Nephron (organoid): ENCODE data around the gene DIAPH2.
"Not testable (repeated sequence)": the region's sequence is repeated elsewhere in the genome, so short reads cannot be mapped to it uniquely, and the experiment has no call there.

ENCODE experiments used
- H3K27ac Mint-ChIP-seq, 3 experiments: 2 replicates each; pipeline ENCODE4 v1.8.0; 2020; ENCODE audit warnings: mixed read lengths in 3 of 3, mild to moderate bottlenecking in 2 of 3, moderate library complexity in 1 of 3
- H3K27me3 Mint-ChIP-seq: 2 replicates; pipeline ENCODE4 v1.8.0; 2021; ENCODE audit warnings: low read depth, mild to moderate bottlenecking, moderate library complexity, mixed read lengths
- H3K36me3 Mint-ChIP-seq: 2 replicates; pipeline ENCODE4 v1.8.0; 2020; ENCODE audit warnings: low read depth, mixed read lengths
- H3K4me1 Mint-ChIP-seq: 2 replicates; pipeline ENCODE4 v1.8.0; 2020; ENCODE audit warnings: mixed read lengths
- H3K4me3 Mint-ChIP-seq, 3 experiments: 2 replicates each; pipeline ENCODE4 v1.8.0; 2020; ENCODE audit warnings: mild to moderate bottlenecking in 3 of 3, mixed read lengths in 3 of 3, moderate library complexity in 2 of 3
- H3K9me3 Mint-ChIP-seq: 2 replicates; pipeline ENCODE4 v1.8.0; 2020; ENCODE audit warnings: mixed read lengths
- TF ChIP-seq, protein P1 (sequence below), 3 experiments: fragments of 200-600 bp; sonication (generic); IDR thresholded peaks; one replicate each; pipeline ENCODE4 v1.5.0; 2021; ENCODE audit warnings: antibody characterized with exemption in 3 of 3; ENCODE audit not compliant: unreplicated experiment in 3 of 3

DIAPH2 gene

DNA sequence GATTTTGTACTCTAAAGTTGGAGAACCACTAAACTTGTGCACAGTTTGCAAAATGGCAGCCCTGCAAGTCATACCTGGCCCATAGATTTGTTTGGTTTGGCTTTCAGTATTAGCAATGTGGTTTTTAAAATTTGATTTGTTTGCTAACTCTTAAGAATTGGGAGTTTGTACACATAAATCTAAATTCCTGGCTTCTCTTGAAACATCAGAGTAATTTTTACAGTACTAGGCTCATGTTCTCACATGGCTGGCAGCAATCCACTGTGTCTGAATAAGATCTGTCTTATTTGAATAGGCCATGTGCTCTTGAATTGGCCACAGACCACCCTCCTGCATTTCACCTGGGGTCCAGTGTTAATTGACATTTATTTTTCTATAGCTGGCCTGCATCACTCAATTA lies 21.3 kb downstream of the DIAPH2 start:
- Mint-ChIP-seq H3K4me1 (peaks cover 49% of the 10 kb centered on the region), H3K9me3 (peaks cover 2% of the 10 kb centered on the region), H3K36me3 (peaks cover 3% of the 10 kb centered on the region), H3K27ac (peak overlapping the region in 2 of 3 experiments; percentile 63 to 66), H3K27me3 (no peaks in the 10 kb centered on the region), H3K4me3 (peak overlapping the region in 1 of 3 experiments; percentile 5)
- TF ChIP-seq, protein P1, sequence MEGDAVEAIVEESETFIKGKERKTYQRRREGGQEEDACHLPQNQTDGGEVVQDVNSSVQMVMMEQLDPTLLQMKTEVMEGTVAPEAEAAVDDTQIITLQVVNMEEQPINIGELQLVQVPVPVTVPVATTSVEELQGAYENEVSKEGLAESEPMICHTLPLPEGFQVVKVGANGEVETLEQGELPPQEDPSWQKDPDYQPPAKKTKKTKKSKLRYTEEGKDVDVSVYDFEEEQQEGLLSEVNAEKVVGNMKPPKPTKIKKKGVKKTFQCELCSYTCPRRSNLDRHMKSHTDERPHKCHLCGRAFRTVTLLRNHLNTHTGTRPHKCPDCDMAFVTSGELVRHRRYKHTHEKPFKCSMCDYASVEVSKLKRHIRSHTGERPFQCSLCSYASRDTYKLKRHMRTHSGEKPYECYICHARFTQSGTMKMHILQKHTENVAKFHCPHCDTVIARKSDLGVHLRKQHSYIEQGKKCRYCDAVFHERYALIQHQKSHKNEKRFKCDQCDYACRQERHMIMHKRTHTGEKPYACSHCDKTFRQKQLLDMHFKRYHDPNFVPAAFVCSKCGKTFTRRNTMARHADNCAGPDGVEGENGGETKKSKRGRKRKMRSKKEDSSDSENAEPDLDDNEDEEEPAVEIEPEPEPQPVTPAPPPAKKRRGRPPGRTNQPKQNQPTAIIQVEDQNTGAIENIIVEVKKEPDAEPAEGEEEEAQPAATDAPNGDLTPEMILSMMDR (IDR thresholded peaks at IDR 0.05; ENCODE audit: unreplicated experiment in 3 of 3), result no peak

DNA sequence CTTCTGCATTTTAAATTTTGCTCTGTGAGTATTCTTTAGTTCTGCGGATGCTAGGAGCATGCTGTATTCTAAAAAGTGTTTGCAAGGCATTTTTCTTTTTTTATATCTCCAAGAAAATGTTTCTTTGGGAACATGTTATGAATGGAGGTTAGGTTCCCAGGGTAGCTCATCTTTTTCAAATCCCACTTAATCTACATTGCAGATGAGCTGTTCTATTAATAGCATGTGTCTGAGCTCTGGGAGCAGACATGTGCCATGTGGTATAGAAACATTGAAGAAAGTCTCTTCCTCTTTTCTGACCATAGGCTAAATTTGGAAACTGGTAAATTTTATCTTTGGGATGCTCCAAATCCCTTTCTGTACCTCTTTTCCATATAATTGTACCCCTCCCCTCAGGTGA lies 23.2 kb downstream of the DIAPH2 start:
- no peaks in the 10 kb centered on the region for H3K27me3 Mint-ChIP-seq

DNA sequence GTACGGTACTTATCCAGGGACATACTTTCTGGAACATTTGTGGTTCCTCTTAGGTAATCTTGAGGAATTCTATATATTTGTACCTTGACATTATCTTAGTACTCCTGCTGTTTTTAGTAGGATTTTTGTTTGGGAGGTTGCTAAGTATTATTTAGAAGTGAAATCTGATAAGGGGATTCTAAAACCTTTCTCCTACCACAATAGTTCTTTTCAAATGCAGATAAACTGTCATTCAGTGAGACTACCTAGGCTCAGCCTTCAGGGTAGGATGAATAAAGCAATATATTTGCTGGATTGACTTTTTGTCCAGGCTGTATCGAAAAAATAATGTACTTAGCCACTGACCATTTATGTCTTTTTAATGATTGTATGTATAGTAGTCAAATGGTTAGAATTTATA lies 25.4 kb downstream of the DIAPH2 start:
- no peak overlapping the region for H3K4me3 Mint-ChIP-seq
- TF ChIP-seq, protein P1 (IDR thresholded peaks at IDR 0.05; ENCODE audit: unreplicated experiment in 3 of 3), result no peak
- no peaks in the 10 kb centered on the region for H3K36me3 Mint-ChIP-seq
- peaks cover 2% of the 10 kb centered on the region for H3K9me3 Mint-ChIP-seq
- peaks cover 33% of the 10 kb centered on the region for H3K4me1 Mint-ChIP-seq
- H3K27ac Mint-ChIP-seq, result no peak overlapping the region
- H3K27me3 Mint-ChIP-seq, result no peaks in the 10 kb centered on the region

More for the DNA sequence above, 23.2 kb downstream of the DIAPH2 start:
- peaks cover 2% of the 10 kb centered on the region for H3K9me3 Mint-ChIP-seq
- H3K36me3 Mint-ChIP-seq, result peaks cover 3% of the 10 kb centered on the region
- peak overlapping the region in 2 of 3 experiments; percentile 64 to 67 for H3K27ac Mint-ChIP-seq
- TF ChIP-seq, protein P1 (IDR thresholded peaks at IDR 0.05; ENCODE audit: unreplicated experiment in 3 of 3), result no peak
- H3K4me3 Mint-ChIP-seq, result peak overlapping the region in 1 of 3 experiments; percentile 48
- peaks cover 42% of the 10 kb centered on the region for H3K4me1 Mint-ChIP-seq

DNA sequence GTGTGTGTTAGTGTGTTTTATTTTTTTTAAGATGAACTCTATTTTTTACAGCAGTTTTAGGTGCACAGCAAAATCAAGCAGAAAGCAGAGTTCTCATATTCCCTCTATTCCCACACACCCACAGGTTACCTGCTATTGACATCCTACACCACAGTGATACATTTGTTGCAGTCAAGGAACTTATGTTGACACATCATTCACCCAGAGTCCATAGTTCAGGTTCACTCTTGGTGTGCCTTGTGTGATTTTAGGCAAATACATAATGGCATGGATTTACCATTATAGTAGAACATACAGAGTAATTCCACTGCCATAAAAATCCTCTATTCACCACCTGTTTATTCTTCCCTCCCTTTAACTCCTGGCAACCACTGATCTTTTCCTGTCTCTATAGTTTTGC lies 28.7 kb downstream of the DIAPH2 start:
- TF ChIP-seq, protein P1 (IDR thresholded peaks at IDR 0.05; ENCODE audit: unreplicated experiment in 3 of 3), result no peak
- peaks cover 2% of the 10 kb centered on the region for H3K9me3 Mint-ChIP-seq
- no peak overlapping the region for H3K4me3 Mint-ChIP-seq
- no peaks in the 10 kb centered on the region for H3K27me3 Mint-ChIP-seq
- H3K27ac Mint-ChIP-seq, result no peak overlapping the region
- peaks cover 24% of the 10 kb centered on the region for H3K4me1 Mint-ChIP-seq
- H3K36me3 Mint-ChIP-seq, result no peaks in the 10 kb centered on the region

DNA sequence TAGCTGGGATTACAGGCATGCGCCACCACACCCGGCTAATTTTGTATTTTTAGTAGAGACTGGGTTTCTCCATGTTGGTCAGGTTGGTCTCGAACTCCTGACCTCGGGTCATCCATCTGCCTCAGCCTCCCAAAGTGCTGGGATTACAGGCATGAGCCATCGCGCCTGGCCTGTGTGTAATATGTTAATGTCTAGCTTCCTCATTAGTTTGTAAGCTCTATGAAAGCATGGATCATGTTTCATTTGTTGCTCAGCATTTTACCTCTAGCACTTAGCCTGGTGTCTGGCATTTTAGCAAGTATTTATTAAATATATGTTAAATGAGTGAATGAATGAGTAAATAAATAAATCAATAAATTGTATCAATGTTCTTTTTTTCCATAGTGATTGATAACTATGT lies 29.8 kb downstream of the DIAPH2 start:
- not testable (repeated sequence) for H3K36me3 Mint-ChIP-seq, H3K4me3 Mint-ChIP-seq, H3K27me3 Mint-ChIP-seq, H3K27ac Mint-ChIP-seq
- peaks cover 11% of the 10 kb centered on the region for H3K9me3 Mint-ChIP-seq
- H3K4me1 Mint-ChIP-seq, result peaks cover 20% of the 10 kb centered on the region

DNA sequence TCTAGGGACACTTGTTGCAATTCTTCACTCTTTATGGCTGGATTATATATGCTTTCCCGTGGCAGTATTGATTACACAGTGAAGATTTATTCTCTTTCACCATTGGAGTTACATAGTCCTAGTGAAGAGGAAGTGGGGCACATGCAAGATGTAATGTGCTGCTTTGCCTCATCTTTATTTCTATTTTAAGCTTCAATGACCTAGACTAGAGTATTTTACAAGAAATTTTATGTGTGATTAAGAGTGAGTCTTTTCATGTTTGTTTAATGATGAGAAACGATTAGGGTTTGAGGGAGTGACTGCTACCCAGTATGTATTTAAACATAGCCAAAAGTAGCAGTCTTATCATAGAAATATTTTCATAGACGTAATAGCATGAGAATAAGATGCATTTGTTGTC lies 30.8 kb downstream of the DIAPH2 start:
- peaks cover 20% of the 10 kb centered on the region for H3K4me1 Mint-ChIP-seq
- no peaks in the 10 kb centered on the region for H3K27me3 Mint-ChIP-seq
- TF ChIP-seq, protein P1 (IDR thresholded peaks at IDR 0.05; ENCODE audit: unreplicated experiment in 3 of 3), result no peak
- peak overlapping the region in 2 of 3 experiments; percentile 11 to 18 for H3K27ac Mint-ChIP-seq
- H3K9me3 Mint-ChIP-seq, result peaks cover 15% of the 10 kb centered on the region
- peaks cover 14% of the 10 kb centered on the region for H3K36me3 Mint-ChIP-seq
- no peak overlapping the region for H3K4me3 Mint-ChIP-seq
